LNCaP clone FGC (cell line): ENCODE data around the gene CAD.
A peak's percentile ranks its signal among the peaks of the same experiment; 100 is the strongest.

Experiments used
- DNase-seq: peaks from one replicate; pipeline ENCODE4 v3.0.0-alpha.2; 2011; ENCODE audit warnings: low read depth
- H3K4me3 ChIP-seq: 2 replicates; pipeline ENCODE4 v1.5.1; 2011; ENCODE audit warnings: mild to moderate bottlenecking, low read depth, low read length, control low read depth
- TF ChIP-seq, protein P1 (sequence below): IDR thresholded peaks from 2 replicates; pipeline ENCODE4 v1.5.1; 2012; ENCODE audit warnings: mild to moderate bottlenecking; ENCODE audit not compliant: control insufficient read depth, insufficient read depth; ENCODE audit errors: extremely low read depth

The CAD gene

DNA sequence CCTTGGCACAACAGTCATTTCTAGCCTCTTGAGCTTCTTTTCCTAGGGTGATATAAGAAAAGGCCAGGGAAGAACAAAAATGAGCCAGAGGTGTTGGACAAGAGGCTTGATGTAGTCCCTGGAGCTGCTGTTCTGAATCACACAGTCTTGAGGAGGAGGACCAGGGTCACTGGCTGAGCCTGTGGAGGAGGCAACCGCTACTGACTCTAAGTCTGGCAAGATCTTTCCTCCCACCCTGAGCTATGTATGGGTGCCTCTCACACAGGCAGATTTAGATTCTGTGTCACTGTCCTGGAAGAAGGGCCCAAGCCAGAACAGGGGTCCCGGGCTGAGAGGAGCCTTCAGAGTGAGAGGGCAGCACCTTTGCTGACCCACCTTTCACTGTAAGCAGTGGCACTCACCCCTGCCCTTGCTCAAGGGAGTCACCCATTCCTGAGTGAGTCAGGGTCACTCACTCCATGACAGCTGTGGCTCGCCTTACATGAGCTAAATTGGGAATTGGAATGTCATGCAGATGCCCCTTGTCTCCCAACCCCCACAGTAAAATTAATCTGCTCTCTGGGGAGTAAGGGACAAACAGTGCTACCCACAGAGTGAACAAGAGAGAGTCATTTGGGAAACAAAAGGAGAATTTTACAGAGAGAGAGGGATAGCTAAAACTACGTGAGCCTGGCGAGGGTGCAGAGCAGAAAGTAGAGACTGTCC lies 64.8 kb downstream of the CAD start, which contains the start of gene TRIM54:
Gene TRIM54 (plus strand): TSS at position 575 of the 705 bp plus-strand sequence. CDS start 303 bp downstream, outside the sequence.
- TF ChIP-seq, protein P1, sequence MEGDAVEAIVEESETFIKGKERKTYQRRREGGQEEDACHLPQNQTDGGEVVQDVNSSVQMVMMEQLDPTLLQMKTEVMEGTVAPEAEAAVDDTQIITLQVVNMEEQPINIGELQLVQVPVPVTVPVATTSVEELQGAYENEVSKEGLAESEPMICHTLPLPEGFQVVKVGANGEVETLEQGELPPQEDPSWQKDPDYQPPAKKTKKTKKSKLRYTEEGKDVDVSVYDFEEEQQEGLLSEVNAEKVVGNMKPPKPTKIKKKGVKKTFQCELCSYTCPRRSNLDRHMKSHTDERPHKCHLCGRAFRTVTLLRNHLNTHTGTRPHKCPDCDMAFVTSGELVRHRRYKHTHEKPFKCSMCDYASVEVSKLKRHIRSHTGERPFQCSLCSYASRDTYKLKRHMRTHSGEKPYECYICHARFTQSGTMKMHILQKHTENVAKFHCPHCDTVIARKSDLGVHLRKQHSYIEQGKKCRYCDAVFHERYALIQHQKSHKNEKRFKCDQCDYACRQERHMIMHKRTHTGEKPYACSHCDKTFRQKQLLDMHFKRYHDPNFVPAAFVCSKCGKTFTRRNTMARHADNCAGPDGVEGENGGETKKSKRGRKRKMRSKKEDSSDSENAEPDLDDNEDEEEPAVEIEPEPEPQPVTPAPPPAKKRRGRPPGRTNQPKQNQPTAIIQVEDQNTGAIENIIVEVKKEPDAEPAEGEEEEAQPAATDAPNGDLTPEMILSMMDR: no peak
- no peak for DNase-seq
- no peak within 1 kb of the TSS for H3K4me3 ChIP-seq

- TF ChIP-seq, protein P1: no peak
- DNase-seq: no peak
- H3K4me3 ChIP-seq: no peak overlapping the region
Observed at GRCh38 chr2:27282892-27283291, 65.7 kb downstream of the CAD start.

DNA sequence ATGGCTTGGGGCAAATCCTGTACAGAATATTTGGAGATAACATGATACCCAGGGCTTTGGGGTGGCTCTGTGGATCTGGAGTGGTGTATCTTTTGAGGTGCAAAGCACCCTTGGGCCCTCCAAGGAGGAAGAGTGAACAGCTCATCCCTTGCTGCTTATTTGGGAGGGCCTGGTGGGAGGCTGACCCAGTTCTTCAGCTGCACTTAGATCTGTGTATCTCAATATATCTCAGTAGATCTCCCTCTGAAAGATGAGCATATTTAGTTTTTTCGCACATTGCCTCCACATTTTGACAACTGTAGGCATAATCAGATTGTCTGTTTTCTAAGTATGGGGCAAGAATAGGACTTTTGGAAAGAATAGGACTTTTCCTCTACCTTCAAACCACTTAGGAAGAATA lies 67.8 kb downstream of the CAD start:
- TF ChIP-seq, protein P1: no peak
- H3K4me3 ChIP-seq: no peak overlapping the region
- DNase-seq: no peak

GRCh38 chr2:27285481-27285880 lies 68.3 kb downstream of the CAD start:
- TF ChIP-seq, protein P1: no peak
- H3K4me3 ChIP-seq: no peak overlapping the region
- DNase-seq: no peak

GRCh38 chr2:27288610-27289009 lies 71.4 kb downstream of the CAD start:
- no peak for DNase-seq
- no peak overlapping the region for H3K4me3 ChIP-seq
- TF ChIP-seq, protein P1: no peak

DNA sequence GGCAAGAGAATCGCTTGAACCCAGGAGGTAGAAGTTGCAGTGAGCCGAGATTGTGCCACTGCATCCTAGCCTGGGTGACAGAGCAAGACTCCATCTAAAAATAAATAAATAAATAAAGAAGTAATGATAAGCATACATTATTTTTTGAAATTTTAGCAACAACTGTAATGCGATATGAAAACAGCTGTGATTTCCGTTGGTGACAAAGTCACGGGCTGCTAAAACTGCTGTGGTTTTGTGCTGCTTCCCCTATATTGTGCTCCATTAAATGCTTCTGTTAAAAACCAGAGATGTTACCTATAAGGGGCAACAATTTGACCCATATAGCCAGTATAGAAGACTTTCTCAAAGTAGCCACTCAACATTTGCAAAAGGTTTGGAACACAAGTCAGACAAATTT lies 73.4 kb downstream of the CAD start:
- TF ChIP-seq, protein P1: no peak
- no peak for DNase-seq
- H3K4me3 ChIP-seq: no peak overlapping the region

- no peak overlapping the region for H3K4me3 ChIP-seq
- TF ChIP-seq, protein P1: peak; percentile 46
- no peak for DNase-seq
Observed at GRCh38 chr2:27291865-27292264, 74.7 kb downstream of the CAD start.
